ENCODE results near the gene C14orf93.

DNA sequence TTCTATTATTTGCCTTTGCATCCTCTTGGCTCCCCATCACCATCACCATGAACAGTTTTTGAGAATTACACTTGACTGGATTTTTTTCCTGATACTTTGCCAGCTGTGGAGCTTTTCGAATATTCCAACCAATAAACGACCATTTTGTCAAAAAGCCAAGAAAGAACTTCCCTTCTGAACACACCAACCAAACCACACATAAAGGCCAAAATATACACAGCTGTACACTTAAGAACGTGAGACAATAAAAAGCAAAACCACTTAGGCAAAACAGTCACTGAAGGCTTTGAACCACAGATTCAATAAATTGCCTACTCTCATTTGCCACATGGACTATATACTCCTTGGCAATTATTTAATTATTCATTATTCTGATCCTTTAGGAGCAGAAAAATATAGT lies 1.1 kb downstream of the C14orf93 start:
- TF ChIP-seq, protein P1, sequence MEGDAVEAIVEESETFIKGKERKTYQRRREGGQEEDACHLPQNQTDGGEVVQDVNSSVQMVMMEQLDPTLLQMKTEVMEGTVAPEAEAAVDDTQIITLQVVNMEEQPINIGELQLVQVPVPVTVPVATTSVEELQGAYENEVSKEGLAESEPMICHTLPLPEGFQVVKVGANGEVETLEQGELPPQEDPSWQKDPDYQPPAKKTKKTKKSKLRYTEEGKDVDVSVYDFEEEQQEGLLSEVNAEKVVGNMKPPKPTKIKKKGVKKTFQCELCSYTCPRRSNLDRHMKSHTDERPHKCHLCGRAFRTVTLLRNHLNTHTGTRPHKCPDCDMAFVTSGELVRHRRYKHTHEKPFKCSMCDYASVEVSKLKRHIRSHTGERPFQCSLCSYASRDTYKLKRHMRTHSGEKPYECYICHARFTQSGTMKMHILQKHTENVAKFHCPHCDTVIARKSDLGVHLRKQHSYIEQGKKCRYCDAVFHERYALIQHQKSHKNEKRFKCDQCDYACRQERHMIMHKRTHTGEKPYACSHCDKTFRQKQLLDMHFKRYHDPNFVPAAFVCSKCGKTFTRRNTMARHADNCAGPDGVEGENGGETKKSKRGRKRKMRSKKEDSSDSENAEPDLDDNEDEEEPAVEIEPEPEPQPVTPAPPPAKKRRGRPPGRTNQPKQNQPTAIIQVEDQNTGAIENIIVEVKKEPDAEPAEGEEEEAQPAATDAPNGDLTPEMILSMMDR (IDR thresholded peaks at IDR 0.05), result no peak
- no peak for TF ChIP-seq POLR2A (IDR thresholded peaks at IDR 0.05)
